Measurements from ENCODE around the gene TNKS2. TPM values are rescaled to one million over a fixed set of nuclear protein-coding genes. Genes with fewer than 3 reads are reported as not detected.

The TNKS2 gene
- polyA plus RNA-seq, 1 of the 3 experiments (the other 2 are of a cell fraction) = 12.5 TPM

GRCh38 chr10:91816981-91817380 is 18.8 kb downstream of the TNKS2 start:
- Histone ChIP-seq H3K27ac (ENCODE audit: low read depth in 2 of 2, low read length in 1 of 2) (no peak overlapping the region), H2AFZ (ENCODE audit: low read depth) (no peak overlapping the region), H3K79me2 (ENCODE audit: insufficient read depth) (peaks cover 31% of the 10 kb centered on the region), H3K9me3 (no peaks in the 10 kb centered on the region; the same call in 1 of the 2 replicates), H3K4me2 (no peak overlapping the region), H3K9ac (no peak overlapping the region), H3F3A (replicated peaks; ENCODE audit: insufficient read depth) (peaks cover 7% of the 10 kb centered on the region), H3K27me3 (ENCODE audit: insufficient read depth) (no peaks in the 10 kb centered on the region), H3K4me1 (ENCODE audit: control insufficient read depth in 1 of 2, insufficient read depth in 2 of 2, low read depth in 1 of 2, low read length in 1 of 2) (no peaks in the 10 kb centered on the region), H3K36me3 (replicated peaks in 1 of 2; ENCODE audit: control insufficient read depth in 1 of 2, insufficient read depth in 2 of 2, low read length in 1 of 2) (peaks cover 77 to 83% of the 10 kb centered on the region in 2 experiments), H4K20me1 (ENCODE audit: insufficient read depth) (no peaks in the 10 kb centered on the region; the same call in 1 of the 2 replicates), H3K4me3 (ENCODE audit: low read depth in 2 of 2, low read length in 1 of 2) (no peak overlapping the region), H3K9me2 (no peaks in the 10 kb centered on the region; the same call in 1 of the 2 replicates)
- POLR2A ChIA-PET = no interaction called here
- WGBS (ENCODE audit: low lambda C conversion rate) = 98% methylated on average over 2 of the region's 2 CpGs
- CTCF ChIA-PET = interaction anchor here (0.6 to 1.4 kb wide), 2 partner anchors 11 to 23 kb away, joined by 3 to 4 read pairs; no protein-coding TSS in a partner anchor
- DNase-seq = no peak
- no peak for TF ChIP-seq CTCF (IDR thresholded peaks at IDR 0.05)
- no peak for TF ChIP-seq GATA2 (CRISPR knock-in tag; IDR thresholded peaks at IDR 0.05)
- no peak for TF ChIP-seq FOXJ3 (CRISPR knock-in tag; IDR thresholded peaks at IDR 0.05)
- TF ChIP-seq NRF1 (IDR thresholded peaks at IDR 0.05; ENCODE audit: low read depth, low read length) = no peak
- TF ChIP-seq ZBTB33 (IDR thresholded peaks at IDR 0.05; ENCODE audit: borderline replicate concordance, low read depth) = no peak
- TF ChIP-seq MXI1 (IDR thresholded peaks at IDR 0.05; ENCODE audit: low read depth, low read length) = no peak

- 77% methylated on average over 3 of the region's 3 CpGs for WGBS (ENCODE audit: low lambda C conversion rate)
- H3K9me3 ChIP-seq = no peaks in the 10 kb centered on the region; the same call in 1 of the 2 replicates
- H3K9ac ChIP-seq = no peak overlapping the region
- peaks cover 71 to 80% of the 10 kb centered on the region in 2 experiments for H3K36me3 ChIP-seq (replicated peaks in 1 of 2; ENCODE audit: control insufficient read depth in 1 of 2, insufficient read depth in 2 of 2, low read length in 1 of 2)
- no peak for DNase-seq
- H4K20me1 ChIP-seq (ENCODE audit: insufficient read depth) = no peaks in the 10 kb centered on the region
- no peak for TF ChIP-seq GABPA (IDR thresholded peaks at IDR 0.05; ENCODE audit: low read depth)
- no peak for TF ChIP-seq ELF1 (IDR thresholded peaks at IDR 0.05)
- TF ChIP-seq GATA2 (CRISPR knock-in tag; IDR thresholded peaks at IDR 0.05) = no peak
- H3K27me3 ChIP-seq (ENCODE audit: insufficient read depth) = no peaks in the 10 kb centered on the region
- H3K4me3 ChIP-seq (ENCODE audit: low read depth in 2 of 2, low read length in 1 of 2) = no peak overlapping the region
- CTCF ChIA-PET = no interaction called here
- no peak overlapping the region for H2AFZ ChIP-seq (ENCODE audit: low read depth)
- no peak overlapping the region for H3K27ac ChIP-seq (ENCODE audit: low read depth in 2 of 2, low read length in 1 of 2)
- peaks cover under 1% of the 10 kb centered on the region; the same call in 1 of the 2 replicates for H3K79me2 ChIP-seq (ENCODE audit: insufficient read depth)
- POLR2A ChIA-PET = interaction anchor here (0.6 kb wide), 1 partner anchor 14 kb away, joined by 3 read pairs; no protein-coding TSS in a partner anchor
- no peaks in the 10 kb centered on the region; the same call in 1 of the 2 replicates for H3K9me2 ChIP-seq
- H3F3A ChIP-seq (replicated peaks; ENCODE audit: insufficient read depth) = peaks cover 7% of the 10 kb centered on the region
- H3K4me1 ChIP-seq (ENCODE audit: control insufficient read depth in 1 of 2, insufficient read depth in 2 of 2, low read depth in 1 of 2, low read length in 1 of 2) = no peaks in the 10 kb centered on the region
- no peak overlapping the region for H3K4me2 ChIP-seq
Observed at GRCh38 chr10:91820144-91820543, 21.9 kb downstream of the TNKS2 start.
